Right atrium auricular region (tissue), 2 donors: ENCODE results near the gene SRGN. TPM values are rescaled to one million over a fixed set of nuclear protein-coding genes. Genes with fewer than 3 reads are reported as not detected.

Experiments
- DNase-seq: peaks from one replicate; pipeline ENCODE4 v3.0.0-alpha.2; 2019; ENCODE audit warnings: low spot score
- H3K27ac ChIP-seq, 2 donors: fragments of 200-600 bp; sonication (generic); 1 replicate in 1 of 2; 2 replicates in 1 of 2; pipeline ENCODE4 v1.5.1; 2016 to 2019
- H3K27me3 ChIP-seq, 2 donors: fragments of 200-600 bp; sonication (generic); one replicate each; pipeline versions ENCODE4 v1.5.1 to v1.6.0; 2017 to 2019
- H3K36me3 ChIP-seq: fragments of 200-600 bp; sonication (generic); one replicate; pipeline ENCODE4 v1.5.1; 2016
- H3K4me1 ChIP-seq, 2 donors: fragments of 200-600 bp; sonication (generic); one replicate each; pipeline versions ENCODE4 v1.5.1 to v1.6.0; 2017 to 2019
- H3K4me3 ChIP-seq, 2 donors: fragments of 200-600 bp; sonication (generic); 1 replicate in 1 of 2; 2 replicates in 1 of 2; pipeline ENCODE4 v1.5.1; 2017 to 2019; ENCODE audit warnings: mild to moderate bottlenecking in 1 of 2, moderate library complexity in 1 of 2
- H3K9me3 ChIP-seq, 2 donors: fragments of 200-600 bp; sonication (generic); one replicate each; pipeline ENCODE4 v1.5.1; 2019
- total RNA-seq, 2 donors: library from RNA; depleted of rRNA; stranded (reverse); fragments of >200 nt; gene quantifications; one replicate each; pipeline ENCODE4 v1.1.0, GENCODE V29; 2016
- TF ChIP-seq, protein P1 (sequence below), 2 donors: fragments of 200-600 bp; sonication (generic); IDR thresholded peaks; one replicate each; pipeline ENCODE4 v1.5.1; 2019; ENCODE audit warnings: antibody characterized with exemption in 2 of 2

Gene SRGN
- total RNA-seq, 2 donors from 2014 or later: 79.4 to 124 TPM

DNA sequence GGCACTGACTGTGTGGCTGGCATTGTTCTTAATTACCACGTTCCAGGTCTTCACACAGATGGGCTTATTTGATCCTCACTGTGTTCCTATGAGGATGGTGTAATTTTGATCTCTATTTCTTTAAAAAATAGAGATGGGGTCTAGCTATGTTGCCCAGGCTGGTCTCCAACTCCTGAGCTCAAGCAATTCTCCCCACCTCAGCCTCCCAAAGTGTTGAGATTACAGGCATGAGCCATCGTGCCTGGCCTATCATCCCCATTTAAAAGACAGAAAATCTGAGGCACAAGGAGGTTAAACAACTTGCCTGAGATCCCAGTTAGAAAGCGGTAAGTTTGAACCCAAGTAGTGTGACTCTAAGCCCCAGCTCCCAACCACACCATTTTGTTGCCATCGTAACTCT lies 17.0 kb upstream of the SRGN start:
- TF ChIP-seq, protein P1, sequence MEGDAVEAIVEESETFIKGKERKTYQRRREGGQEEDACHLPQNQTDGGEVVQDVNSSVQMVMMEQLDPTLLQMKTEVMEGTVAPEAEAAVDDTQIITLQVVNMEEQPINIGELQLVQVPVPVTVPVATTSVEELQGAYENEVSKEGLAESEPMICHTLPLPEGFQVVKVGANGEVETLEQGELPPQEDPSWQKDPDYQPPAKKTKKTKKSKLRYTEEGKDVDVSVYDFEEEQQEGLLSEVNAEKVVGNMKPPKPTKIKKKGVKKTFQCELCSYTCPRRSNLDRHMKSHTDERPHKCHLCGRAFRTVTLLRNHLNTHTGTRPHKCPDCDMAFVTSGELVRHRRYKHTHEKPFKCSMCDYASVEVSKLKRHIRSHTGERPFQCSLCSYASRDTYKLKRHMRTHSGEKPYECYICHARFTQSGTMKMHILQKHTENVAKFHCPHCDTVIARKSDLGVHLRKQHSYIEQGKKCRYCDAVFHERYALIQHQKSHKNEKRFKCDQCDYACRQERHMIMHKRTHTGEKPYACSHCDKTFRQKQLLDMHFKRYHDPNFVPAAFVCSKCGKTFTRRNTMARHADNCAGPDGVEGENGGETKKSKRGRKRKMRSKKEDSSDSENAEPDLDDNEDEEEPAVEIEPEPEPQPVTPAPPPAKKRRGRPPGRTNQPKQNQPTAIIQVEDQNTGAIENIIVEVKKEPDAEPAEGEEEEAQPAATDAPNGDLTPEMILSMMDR (IDR thresholded peaks at IDR 0.05): no peak
- Histone ChIP-seq H3K4me3 (no peak overlapping the region), H3K27ac (no peak overlapping the region)

DNA sequence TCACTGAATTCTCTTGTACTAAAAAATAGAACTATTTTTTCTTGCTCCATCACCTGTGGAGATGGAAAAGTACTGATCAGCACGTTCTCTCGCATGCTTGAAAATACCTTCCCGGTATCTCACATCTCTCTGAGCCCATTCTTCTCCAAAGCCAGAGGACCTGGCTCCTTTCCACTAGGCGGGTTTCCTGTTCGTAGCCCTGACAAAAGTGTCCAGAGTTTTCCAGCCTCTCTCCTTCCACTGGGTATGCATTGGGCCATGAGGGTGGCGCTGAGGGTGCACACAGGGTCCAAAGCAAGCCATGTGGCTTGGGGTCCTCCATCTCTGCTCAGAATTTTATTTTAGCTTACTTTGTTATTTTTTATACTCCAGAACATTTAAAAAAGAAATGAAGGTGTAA lies 16.3 kb upstream of the SRGN start:
- H3K4me3 ChIP-seq: no peak overlapping the region
- H3K9me3 ChIP-seq: no peaks in the 10 kb centered on the region
- no peaks in the 10 kb centered on the region for H3K27me3 ChIP-seq
- H3K36me3 ChIP-seq: no peaks in the 10 kb centered on the region
- no peak for DNase-seq
- TF ChIP-seq, protein P1 (IDR thresholded peaks at IDR 0.05): no peak
- H3K4me1 ChIP-seq: no peaks in the 10 kb centered on the region
- H3K27ac ChIP-seq: peak overlapping the region in 1 of 2 donors; percentile 16

More for the DNA sequence above, 17.0 kb upstream of the SRGN start:
- no peaks in the 10 kb centered on the region for H3K27me3 ChIP-seq
- H3K4me1 ChIP-seq: peaks cover 0 to 3% of the 10 kb centered on the region in 2 donors
- no peaks in the 10 kb centered on the region for H3K36me3 ChIP-seq
- DNase-seq: no peak
- no peaks in the 10 kb centered on the region for H3K9me3 ChIP-seq

DNA sequence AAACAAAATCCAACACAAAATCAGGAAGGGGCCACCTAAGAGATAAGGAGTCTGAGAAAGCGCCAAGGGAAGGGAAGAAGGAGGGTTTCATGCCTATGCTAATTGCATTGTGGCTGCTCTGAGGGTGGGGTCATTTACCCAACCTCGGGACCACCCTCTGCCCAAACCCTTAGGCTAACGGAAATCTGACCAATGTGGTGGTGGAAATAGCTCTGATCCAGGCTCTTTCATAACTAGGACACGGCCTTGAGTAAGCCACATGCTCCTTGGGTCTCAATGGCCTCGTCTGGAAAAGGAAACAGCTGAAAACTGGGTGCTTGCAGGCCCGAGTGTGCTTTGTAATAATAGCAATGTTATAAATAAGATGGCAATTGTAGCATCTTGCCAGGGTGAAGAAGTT lies 14.9 kb upstream of the SRGN start:
- no peak overlapping the region for H3K4me3 ChIP-seq
- H3K9me3 ChIP-seq: no peaks in the 10 kb centered on the region
- no peak for DNase-seq
- TF ChIP-seq, protein P1 (IDR thresholded peaks at IDR 0.05): no peak
- no peaks in the 10 kb centered on the region for H3K4me1 ChIP-seq
- H3K27ac ChIP-seq: no peak overlapping the region
- H3K27me3 ChIP-seq: no peaks in the 10 kb centered on the region
- H3K36me3 ChIP-seq: no peaks in the 10 kb centered on the region

DNA sequence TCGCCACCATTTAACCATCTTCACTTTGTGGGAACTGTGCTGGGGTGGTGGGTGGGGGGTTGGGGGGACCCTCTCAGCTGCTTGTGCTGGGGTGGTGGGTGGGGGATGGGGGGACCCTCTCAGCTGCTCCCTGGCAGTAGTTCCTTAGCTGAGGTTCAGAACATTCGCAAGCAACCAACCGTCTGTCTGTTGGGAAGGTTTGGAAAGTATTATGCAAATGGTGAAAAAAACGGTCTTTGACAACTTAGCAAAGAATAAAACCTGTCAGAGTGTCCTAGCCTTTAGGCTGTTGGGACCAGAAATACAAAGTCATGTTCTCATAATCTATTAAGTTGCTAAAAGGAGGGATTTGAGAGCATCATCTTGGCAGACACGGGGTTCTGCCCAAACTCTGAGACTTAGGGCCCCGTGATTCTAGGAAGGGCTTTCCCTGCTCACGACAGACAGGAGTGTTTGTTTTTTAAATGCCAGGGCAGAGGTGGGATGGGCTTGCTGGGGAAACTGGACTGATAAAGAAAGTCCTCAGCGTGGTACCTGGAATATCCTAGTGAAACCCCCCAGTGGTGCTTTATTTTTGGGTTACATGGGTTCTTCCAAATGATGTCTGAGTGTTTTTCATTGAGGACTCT lies 14.1 kb upstream of the SRGN start:
- Histone ChIP-seq H3K9me3 (no peaks in the 10 kb centered on the region), H3K27ac (no peak overlapping the region)

DNA sequence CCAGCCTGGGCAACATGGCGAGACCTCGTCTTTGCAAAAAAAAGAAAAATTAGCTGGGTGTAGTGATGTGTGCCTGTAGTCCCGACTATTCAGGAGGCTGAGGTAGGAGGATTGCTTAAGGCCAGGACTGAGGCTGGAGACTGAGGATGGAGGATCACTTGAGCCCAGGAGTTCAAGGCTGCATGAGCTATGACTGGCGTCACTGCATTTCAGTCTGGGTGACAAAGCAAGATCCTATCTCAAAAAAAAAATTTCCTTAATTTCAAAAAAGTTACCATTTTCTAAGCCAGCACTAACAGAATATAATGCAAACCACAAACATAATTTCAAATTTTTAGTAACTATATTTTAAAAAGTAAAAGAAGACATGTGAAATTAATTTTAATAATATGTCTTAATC lies 13.4 kb upstream of the SRGN start:
- TF ChIP-seq, protein P1 (IDR thresholded peaks at IDR 0.05): no peak
- H3K9me3 ChIP-seq: no peaks in the 10 kb centered on the region
- H3K27me3 ChIP-seq: no peaks in the 10 kb centered on the region
- no peak for DNase-seq
- H3K4me1 ChIP-seq: no peaks in the 10 kb centered on the region
- no peak overlapping the region for H3K4me3 ChIP-seq
- no peaks in the 10 kb centered on the region for H3K36me3 ChIP-seq
- no peak overlapping the region for H3K27ac ChIP-seq

More for the DNA sequence above, 14.1 kb upstream of the SRGN start:
- H3K4me3 ChIP-seq: no peak overlapping the region
- no peak for DNase-seq
- H3K4me1 ChIP-seq: no peaks in the 10 kb centered on the region
- TF ChIP-seq, protein P1 (IDR thresholded peaks at IDR 0.05): no peak
- H3K27me3 ChIP-seq: no peaks in the 10 kb centered on the region
- H3K36me3 ChIP-seq: no peaks in the 10 kb centered on the region

DNA sequence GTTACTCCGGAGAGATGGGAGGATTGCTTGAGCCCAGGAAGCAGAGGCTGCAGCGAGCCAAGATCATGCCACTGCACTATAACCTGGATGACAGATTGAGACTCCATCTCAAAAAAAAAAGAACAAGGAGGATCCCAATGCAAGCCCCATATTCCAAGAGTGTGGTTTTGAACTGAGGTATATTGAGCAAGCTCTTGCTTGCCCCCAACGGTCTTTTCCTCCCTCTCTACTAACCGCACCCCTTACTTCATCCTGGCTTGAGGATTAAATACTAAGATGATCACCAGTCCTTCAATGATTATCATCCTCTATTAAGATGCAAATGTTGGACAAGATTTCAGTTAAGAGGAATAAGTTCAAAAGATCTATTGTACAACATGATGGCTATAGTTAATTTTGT lies 12.5 kb upstream of the SRGN start:
- H3K9me3 ChIP-seq: no peaks in the 10 kb centered on the region
- no peaks in the 10 kb centered on the region for H3K4me1 ChIP-seq
- H3K27ac ChIP-seq: no peak overlapping the region
- TF ChIP-seq, protein P1 (IDR thresholded peaks at IDR 0.05): no peak
- H3K27me3 ChIP-seq: no peaks in the 10 kb centered on the region
- H3K4me3 ChIP-seq: no peak overlapping the region
- no peak for DNase-seq
- H3K36me3 ChIP-seq: no peaks in the 10 kb centered on the region
